NCI-H187 (cell line): Measurements from ENCODE around the gene SRGAP3.

Experiments
- DNase-seq, 2 experiments: peaks; one replicate each; lab custom pipeline; 2025; lab: John Stamatoyannopoulos, UW

The SRGAP3 gene

DNA sequence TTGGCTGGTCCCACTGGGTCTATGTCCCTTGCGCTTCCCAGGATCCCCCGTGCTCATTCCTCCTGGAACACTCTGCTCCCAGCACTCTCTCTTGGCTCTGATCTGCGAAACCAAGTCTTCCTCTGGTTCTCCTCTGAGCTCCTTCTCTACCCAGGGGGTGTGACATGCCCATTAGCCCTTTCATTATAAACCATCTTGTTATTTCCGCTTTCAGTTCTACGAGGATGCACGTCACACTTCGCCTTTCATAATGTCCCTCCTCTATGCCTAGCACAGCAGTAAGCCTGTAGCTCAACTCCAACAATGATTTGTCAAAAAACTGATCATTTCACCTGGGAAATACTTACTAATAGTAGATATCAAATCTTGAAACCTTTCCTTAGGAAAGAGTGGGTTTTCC is 234.2 kb downstream of the SRGAP3 start:
- no peak for DNase-seq

DNA sequence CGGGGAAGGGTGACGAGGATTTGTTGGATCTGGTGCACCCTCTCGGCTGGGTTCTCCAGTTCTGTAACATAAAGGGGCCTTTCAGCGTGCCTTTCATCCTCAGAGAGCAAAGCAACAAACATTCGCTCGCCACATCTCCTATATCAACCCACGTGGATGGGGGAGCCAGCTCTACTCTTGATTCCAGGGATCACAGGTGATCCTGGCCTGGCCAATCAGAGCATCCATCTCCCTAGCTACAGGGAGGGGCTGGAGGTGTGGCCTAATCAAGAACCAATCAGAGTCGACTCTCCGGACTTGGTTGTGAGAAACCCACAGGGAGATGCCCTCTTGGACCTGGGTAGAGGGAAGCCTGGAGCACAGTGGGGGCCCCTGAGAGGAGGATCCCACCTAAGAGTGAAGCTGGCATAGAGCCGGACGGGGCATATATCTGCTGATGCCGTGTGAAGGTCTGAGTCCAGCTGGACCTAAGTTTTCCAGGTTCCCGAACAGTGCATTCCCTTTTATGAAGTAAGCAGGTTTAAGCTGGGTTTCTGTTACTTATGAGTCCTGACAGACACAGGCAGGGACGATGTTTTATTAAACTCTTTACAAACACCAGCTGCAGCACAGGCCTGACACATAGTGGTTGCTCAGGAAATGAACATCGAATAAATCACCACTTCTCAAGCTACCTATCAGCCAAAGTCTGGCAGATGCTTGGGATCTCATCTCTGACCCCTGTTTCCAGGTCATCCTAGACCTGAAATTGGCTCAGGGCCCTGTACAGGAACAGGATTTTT is 235.5 kb downstream of the SRGAP3 start:
- no peak for DNase-seq

GRCh38 chr3:9012521-9012920 is 236.9 kb downstream of the SRGAP3 start:
- DNase-seq, result no peak

- DNase-seq, result no peak
These were observed 239.4 kb downstream of the SRGAP3 start for GRCh38 chr3:9009976-9010545.

GRCh38 chr3:9008550-9009255 is 240.7 kb downstream of the SRGAP3 start:
- no peak for DNase-seq

- DNase-seq, result no peak
These were observed 241.5 kb downstream of the SRGAP3 start for GRCh38 chr3:9007928-9008327.

DNA sequence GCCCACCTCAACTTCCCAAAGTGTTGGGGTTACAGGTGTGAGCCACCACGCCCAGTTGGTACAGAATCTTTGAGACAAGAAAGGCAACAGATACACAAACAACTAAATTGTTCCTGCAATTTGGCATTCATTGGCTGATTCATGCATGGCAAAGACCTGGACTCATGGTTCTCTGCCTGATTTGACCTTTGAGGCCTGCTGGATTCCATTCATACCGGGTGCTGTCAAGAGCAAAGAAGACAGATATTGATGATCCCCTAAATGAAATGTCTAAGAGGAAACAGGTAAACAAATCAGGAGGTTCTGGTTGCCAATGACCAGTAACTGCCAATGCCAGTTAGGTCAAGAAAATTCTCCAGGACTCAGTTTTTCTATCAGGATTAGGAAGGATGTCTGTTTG is 242.2 kb downstream of the SRGAP3 start:
- no peak for DNase-seq

GRCh38 chr3:9000041-9000440 is 249.4 kb downstream of the SRGAP3 start:
- DNase-seq, result no peak

GRCh38 chr3:8997151-8997550 is 252.3 kb downstream of the SRGAP3 start:
- no peak for DNase-seq

DNA sequence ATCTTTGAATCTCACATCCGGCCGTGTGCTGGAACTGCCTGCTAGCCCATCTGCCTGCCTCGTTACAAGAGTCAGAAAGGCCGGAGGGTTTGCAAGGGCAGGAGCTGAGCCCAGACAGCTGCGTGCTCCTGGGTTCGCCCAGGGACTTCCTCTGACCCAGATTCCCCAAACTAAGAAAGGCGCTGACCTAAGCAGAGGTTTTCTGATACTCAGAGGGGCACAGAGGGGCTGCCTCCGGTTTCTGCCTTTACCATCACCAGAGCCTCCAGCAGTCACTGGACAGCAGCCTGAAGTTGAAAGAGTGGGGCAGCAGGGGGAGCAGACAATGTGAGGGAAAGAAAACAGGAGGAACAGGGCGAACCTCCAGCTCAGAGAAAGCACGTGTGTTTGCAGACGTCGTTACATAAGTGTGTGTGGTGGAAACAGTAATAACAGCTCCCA is 252.7 kb downstream of the SRGAP3 start:
- DNase-seq, result no peak

- no peak for DNase-seq
These were observed 253.2 kb downstream of the SRGAP3 start for GRCh38 chr3:8996216-8996615.

DNA sequence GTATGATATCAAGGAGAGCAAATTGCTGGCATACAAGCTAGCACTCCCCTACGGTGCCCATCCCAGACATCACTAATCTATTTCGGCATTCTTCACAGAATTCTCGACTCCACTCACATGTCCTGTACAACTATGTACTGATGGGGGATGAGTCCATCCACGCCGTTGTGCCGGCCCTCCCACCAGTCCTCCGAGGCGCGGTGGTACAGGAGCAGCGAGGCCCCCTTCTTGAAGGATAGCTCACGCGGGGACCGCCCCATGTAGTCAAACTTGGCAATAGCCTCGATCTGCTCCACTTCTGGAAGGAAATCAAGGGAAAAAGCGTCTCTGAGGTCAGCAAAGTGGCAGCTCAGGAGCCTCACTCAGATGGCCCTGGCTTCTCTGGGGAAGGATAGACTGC is 255.2 kb downstream of the SRGAP3 start:
- no peak for DNase-seq

DNA sequence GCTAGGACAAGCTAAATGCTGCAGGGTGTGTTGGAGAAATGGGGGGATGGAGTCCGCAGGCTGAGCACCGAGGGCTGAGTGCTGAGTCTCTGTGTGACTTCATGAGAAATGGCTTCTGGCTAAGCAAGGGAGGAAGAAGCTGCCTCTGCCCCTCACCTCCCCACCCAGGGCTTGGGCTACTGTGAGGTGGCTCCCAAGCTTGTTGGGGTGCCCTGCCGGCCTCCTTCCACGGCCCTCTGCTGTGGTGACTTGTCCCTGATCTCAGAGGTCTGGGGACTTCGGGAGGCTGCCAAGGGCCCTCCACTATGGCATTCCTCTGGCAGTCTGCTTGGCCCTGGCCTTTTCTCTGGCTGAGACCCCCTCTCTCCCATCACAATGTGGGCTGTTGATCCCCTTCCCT is 256.1 kb downstream of the SRGAP3 start:
- no peak for DNase-seq

DNA sequence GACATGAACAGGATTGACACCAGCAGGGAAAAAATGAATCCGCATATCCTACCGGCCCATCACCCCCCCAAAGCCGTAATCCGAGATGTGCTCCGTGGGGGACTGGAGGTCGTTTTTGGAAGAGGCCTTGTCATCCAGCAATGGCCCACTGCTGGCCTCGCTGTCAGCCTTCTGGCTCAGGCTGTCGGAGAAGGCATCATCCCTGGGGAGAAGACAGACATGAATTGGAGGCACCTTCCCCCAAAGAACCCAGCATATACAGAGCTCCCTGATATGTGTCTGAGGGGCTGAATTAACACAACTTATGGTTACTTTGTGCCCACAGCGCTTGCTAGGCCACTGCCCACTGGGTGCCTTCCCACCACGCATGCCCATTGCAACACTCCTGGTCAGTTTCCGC is 256.6 kb downstream of the SRGAP3 start:
- no peak for DNase-seq

- DNase-seq, result no peak
These were observed 257.2 kb downstream of the SRGAP3 start for GRCh38 chr3:8992199-8992598.

DNA sequence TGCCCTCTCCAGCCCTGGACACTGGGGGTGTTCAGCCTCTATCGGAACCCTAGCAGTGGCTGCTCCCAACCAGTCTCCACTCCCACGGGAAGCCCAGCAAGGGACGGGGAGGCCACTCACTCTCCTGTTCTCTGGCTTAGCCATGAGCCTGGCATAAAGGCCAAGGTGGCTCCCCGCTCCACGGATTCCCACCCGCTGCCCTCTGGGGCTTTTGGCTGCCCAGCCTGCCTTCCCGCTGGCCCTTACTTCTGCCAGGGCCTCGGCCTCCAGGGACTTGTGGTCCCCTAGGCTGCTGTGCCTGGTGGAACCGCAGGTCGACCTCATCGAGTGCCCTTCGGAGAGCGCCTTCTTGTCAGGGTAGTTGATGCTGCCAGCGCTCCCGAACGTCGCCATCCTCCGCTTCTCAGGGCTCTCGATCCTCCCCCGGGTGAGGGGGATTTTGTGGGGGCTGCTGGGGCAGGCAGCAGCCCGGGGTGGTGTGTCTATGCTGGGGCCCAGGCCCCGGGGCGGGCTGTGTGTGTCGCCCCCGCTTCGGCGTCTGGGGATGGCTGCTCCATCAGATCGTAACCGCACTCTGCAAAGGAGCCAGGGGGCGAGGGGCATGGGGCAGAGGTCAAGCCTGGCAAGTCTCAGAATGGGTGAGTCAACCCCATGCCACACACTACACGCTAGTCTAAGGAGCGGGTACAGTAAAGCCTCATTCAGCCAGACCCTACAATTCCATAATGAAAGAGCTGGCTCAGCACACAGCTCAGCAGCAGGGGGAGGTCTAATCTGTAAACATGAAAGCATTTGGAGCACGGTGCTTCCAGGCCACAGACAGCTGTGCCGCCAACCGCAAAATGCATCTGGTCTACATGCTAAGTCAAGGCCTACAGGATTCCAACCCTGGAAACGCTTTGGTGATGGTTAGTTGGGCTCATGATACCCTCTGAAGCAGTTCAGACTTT is 258.9 kb downstream of the SRGAP3 start:
- DNase-seq, result no peak

DNA sequence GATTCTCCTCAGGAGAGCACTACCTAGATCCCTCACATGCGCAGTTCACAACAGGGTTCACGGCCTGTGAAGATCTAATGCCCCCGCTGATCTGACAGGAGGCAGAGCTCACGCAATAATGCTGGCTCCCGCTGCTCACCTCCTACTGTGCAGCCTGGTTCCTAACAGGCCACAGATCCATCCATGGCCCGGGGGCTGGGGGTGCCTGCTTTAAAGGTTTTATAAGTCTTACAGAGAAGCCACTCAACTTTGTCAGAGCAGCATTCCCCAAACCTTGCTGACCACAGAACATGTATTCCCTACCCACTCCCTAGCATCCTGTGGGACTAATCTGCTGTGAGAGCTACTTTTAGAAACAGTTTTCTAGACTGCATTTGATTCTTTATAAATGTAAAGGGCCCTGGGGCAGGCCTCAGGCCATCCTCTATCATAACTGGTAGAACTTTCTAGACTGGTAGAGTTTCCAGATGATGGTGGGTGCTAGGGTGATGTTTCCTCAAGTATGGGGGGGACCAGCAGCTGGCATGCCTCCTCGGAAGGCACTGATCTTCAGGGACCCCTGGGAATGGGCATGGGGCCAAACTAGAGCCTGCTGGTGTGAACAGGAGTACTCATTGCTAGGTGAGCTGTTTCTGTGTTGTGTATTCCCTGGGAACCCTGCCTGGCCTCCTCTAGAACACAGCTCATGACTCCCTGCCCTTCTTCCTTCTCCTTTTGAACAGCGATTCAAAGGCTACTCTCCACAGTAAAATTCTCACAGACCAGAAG is 260.5 kb downstream of the SRGAP3 start:
- no peak for DNase-seq

GRCh38 chr3:8988384-8988655 is 261.1 kb downstream of the SRGAP3 start:
- DNase-seq, result no peak

GRCh38 chr3:8987645-8988383 is 261.6 kb downstream of the SRGAP3 start:
- no peak for DNase-seq

DNA sequence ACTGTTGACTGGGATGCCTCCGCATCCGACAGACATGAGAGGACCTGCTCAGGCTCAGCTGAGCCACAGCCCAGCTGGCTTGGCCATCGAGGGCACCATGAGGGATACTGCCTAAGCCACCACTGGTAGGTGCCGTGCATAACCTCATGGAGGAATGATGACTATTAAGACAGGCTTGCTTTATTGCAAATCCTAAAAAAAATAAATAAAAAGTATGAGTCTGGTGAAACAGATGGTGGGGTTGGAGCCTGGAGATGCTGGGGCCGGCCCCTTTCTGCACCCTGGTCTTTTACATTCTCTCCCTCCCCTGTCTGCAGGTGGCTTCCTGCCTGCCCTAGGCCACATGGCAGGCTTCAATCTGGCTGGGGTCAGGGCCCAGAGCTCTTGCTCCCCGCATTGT is 262.2 kb downstream of the SRGAP3 start:
- DNase-seq, result no peak

- DNase-seq, result no peak
These were observed 262.7 kb downstream of the SRGAP3 start for GRCh38 chr3:8986741-8987140.
